ENCODE data around the gene JPT2. TPM values are rescaled to one million over a fixed set of nuclear protein-coding genes. Genes with fewer than 3 reads are reported as not detected.

JPT2 gene
- polyA plus RNA-seq, 2 of the 4 experiments (the other 2 are of a cell fraction): 97.6 to 139 TPM

GRCh38 chr16:1668612-1669319 is 9.3 kb upstream of the JPT2 start:
- FAIRE-seq: no peak
- 90% methylated on average over 19 of the region's 23 CpGs for WGBS (ENCODE audit: missing lambda C conversion rate)
- Histone ChIP-seq H3K27ac (no peak overlapping the region), H3K9me3 (no peaks in the 10 kb centered on the region), H3K4me1 (no peaks in the 10 kb centered on the region), H3K4me2 (no peak overlapping the region), H3K4me3 (no peak overlapping the region)
- ChIA-PET POLR2A (no interaction called here), CTCF (interaction anchor here (0.7 to 1.5 kb wide), 5 partner anchors 8 to 38 kb away, joined by 3 to 5 read pairs (median 4); partner anchors contain the start of gene MAPK8IP3)
- ATAC-seq: no peak
- TF ChIP-seq ESRRA (IDR thresholded peaks at IDR 0.05; ENCODE audit: borderline replicate concordance, low read length) (no peak), SMC3 (IDR thresholded peaks at IDR 0.05) (no peak), RNF2 (IDR thresholded peaks at IDR 0.05; ENCODE audit: borderline replicate concordance, low read depth) (no peak), GATA3 (IDR thresholded peaks at IDR 0.05; ENCODE audit: borderline replicate concordance) (no peak), USF2 (IDR thresholded peaks at IDR 0.05) (no peak), FOXS1 (CRISPR knock-in tag; IDR thresholded peaks at IDR 0.05) (no peak), JUNB (IDR thresholded peaks at IDR 0.05) (no peak), SREBF2 (IDR thresholded peaks at IDR 0.05) (no peak), KDM5A (IDR thresholded peaks at IDR 0.05) (no peak), HEYL (CRISPR knock-in tag; IDR thresholded peaks at IDR 0.05) (no peak), CHD4 (IDR thresholded peaks at IDR 0.05; ENCODE audit: borderline replicate concordance) (no peak), MYC (IDR thresholded peaks at IDR 0.05; ENCODE audit: borderline replicate concordance, low read length) (no peak), HDAC2 (IDR thresholded peaks at IDR 0.05) (no peak), TFCP2L1 (CRISPR knock-in tag; IDR thresholded peaks at IDR 0.05) (no peak)
- no peak for DNase-seq (ENCODE audit: low read depth in 1 of 2, low spot score in 1 of 2)

GRCh38 chr16:1669698-1670097 is 8.4 kb upstream of the JPT2 start:
- 96% methylated on average over 5 of the region's 7 CpGs for WGBS (ENCODE audit: missing lambda C conversion rate)
- no peak overlapping the region for H3K4me3 ChIP-seq
- ChIA-PET CTCF (interaction anchor here (0.6 to 0.7 kb wide), 2 partner anchors 8 to 31 kb away, joined by 3 to 4 read pairs; partner anchors contain the start of gene JPT2), POLR2A (no interaction called here)
- H3K4me1 ChIP-seq: peaks cover 4% of the 10 kb centered on the region
- H3K4me2 ChIP-seq: no peak overlapping the region
- DNase-seq (ENCODE audit: low read depth in 1 of 2, low spot score in 1 of 2): no peak
- TF ChIP-seq HMGXB4 (CRISPR knock-in tag; IDR thresholded peaks at IDR 0.05; ENCODE audit: borderline replicate concordance) (no peak), CBX2 (IDR thresholded peaks at IDR 0.05; ENCODE audit: borderline replicate concordance, low read depth) (no peak), HDAC2 (IDR thresholded peaks at IDR 0.05) (no peak), MYC (IDR thresholded peaks at IDR 0.05; ENCODE audit: borderline replicate concordance, low read length) (no peak), E2F6 (IDR thresholded peaks at IDR 0.05; ENCODE audit: borderline replicate concordance, low read depth) (no peak), ZNF302 (CRISPR knock-in tag; IDR thresholded peaks at IDR 0.05) (no peak), FOSL2 (IDR thresholded peaks at IDR 0.05) (no peak), FOSL2 (CRISPR knock-in tag; IDR thresholded peaks at IDR 0.05) (no peak), SREBF2 (IDR thresholded peaks at IDR 0.05) (no peak)
- H3K27ac ChIP-seq: no peak overlapping the region
- H3K9me3 ChIP-seq: no peaks in the 10 kb centered on the region
- no peak for FAIRE-seq
- no peak for ATAC-seq

- no peak for ATAC-seq
- WGBS (ENCODE audit: missing lambda C conversion rate): 92% methylated on average over 16 of the region's 19 CpGs
- POLR2A ChIA-PET: no interaction called here
- no peak for DNase-seq (ENCODE audit: low read depth in 1 of 2, low spot score in 1 of 2)
- CTCF ChIA-PET: interaction anchor here (0.8 to 1.4 kb wide), 2 partner anchors 21 to 35 kb away, joined by 4 to 5 read pairs; partner anchors contain the start of gene MAPK8IP3
- Histone ChIP-seq H3K4me1 (peaks cover 11% of the 10 kb centered on the region), H3K27ac (no peak overlapping the region), H3K4me3 (no peak overlapping the region), H3K4me2 (no peak overlapping the region), H3K9me3 (no peaks in the 10 kb centered on the region)
- FAIRE-seq: no peak
- no peak for TF ChIP-seq PBX3 (IDR thresholded peaks at IDR 0.05)
- TF ChIP-seq NPAS2 (CRISPR knock-in tag; IDR thresholded peaks at IDR 0.05; ENCODE audit: borderline replicate concordance): no peak
- TF ChIP-seq USF2 (IDR thresholded peaks at IDR 0.05): no peak
- TF ChIP-seq BCL3 (IDR thresholded peaks at IDR 0.05): no peak
- TF ChIP-seq CBX2 (IDR thresholded peaks at IDR 0.05; ENCODE audit: borderline replicate concordance, low read depth): no peak
- TF ChIP-seq ZFP36 (IDR thresholded peaks at IDR 0.05; ENCODE audit: borderline replicate concordance, partially characterized antibody): no peak
- TF ChIP-seq HES2 (IDR thresholded peaks at IDR 0.05): no peak
- TF ChIP-seq RAD21 (conservative IDR thresholded peaks at IDR 0.05 in 1 of 2, IDR thresholded peaks at IDR 0.05 in 1 of 2): no peak
- no peak for TF ChIP-seq GATA3 (IDR thresholded peaks at IDR 0.05; ENCODE audit: borderline replicate concordance)
- TF ChIP-seq MYC (IDR thresholded peaks at IDR 0.05; ENCODE audit: borderline replicate concordance, low read length): no peak
Measured at GRCh38 chr16:1670371-1670770, 7.7 kb upstream of the JPT2 start.
